HEK293 (cell line): ENCODE measurements around the gene CYP4F2.

Experiments used
- CTCF ChIA-PET: fragments of 350-600 bp; formaldehyde crosslinking; extraction: SDS; loops from one replicate; lab custom pipeline; 2021; ENCODE audit warnings: antibody characterized with exemption; lab: Yijun Ruan, JAX
- POLR2A ChIA-PET: fragments of 300-600 bp; formaldehyde crosslinking; extraction: SDS; loops from one replicate; lab custom pipeline; 2020; ENCODE audit warnings: antibody characterized with exemption, inconsistent platforms; lab: Yijun Ruan, JAX
- H3K27ac ChIP-seq: fragments of 200-500 bp; sonication (Bioruptor generic); 2 replicates; pipeline ENCODE4 v1.5.1; 2014; ENCODE audit warnings: low read depth, low read length, control low read depth, inconsistent platforms; ENCODE audit errors: extremely low read depth
- H3K36me3 ChIP-seq, 2 experiments: fragments of 200-500 bp in 1 of 2; sonication (Bioruptor generic) in 1 of 2; 1 replicate in 1 of 2; 2 replicates in 1 of 2; pipeline ENCODE4 v1.5.1; 2014 to 2017; ENCODE audit warnings: inconsistent platforms in 2 of 2, low read length in 2 of 2; ENCODE audit not compliant: control insufficient read depth in 2 of 2, insufficient read depth in 1 of 2
- H3K4me1 ChIP-seq: fragments of 200-500 bp; sonication (Bioruptor generic); 2 replicates; pipeline ENCODE4 v1.5.1; 2014; ENCODE audit warnings: mild to moderate bottlenecking, low read length, inconsistent platforms; ENCODE audit not compliant: control insufficient read depth, insufficient read depth
- H3K4me3 ChIP-seq: 2 replicates; pipeline ENCODE4 v1.5.1; 2011; ENCODE audit warnings: low read depth, mild to moderate bottlenecking, control low read depth, low read length, moderate library complexity
- H3K9me3 ChIP-seq: fragments of 200-500 bp; sonication (Bioruptor generic); 2 replicates; pipeline ENCODE4 v1.5.1; 2014; ENCODE audit warnings: low read depth, low read length, inconsistent platforms; ENCODE audit not compliant: control insufficient read depth, insufficient read depth
- ATF2 ChIP-seq: fragments of 450-650 bp; formaldehyde crosslinking; IDR thresholded peaks from 2 replicates; pipeline ENCODE4 v1.5.1; 2016; ENCODE audit warnings: missing biosample characterization, missing genetic modification characterization, low read depth
- HOXD13 ChIP-seq: sonication (generic); formaldehyde crosslinking; IDR thresholded peaks from 2 replicates; pipeline ENCODE4 v1.8.0; 2022; ENCODE audit warnings: missing genetic modification reagents, borderline replicate concordance
- RBAK ChIP-seq: fragments of 450-650 bp; formaldehyde crosslinking; IDR thresholded peaks from 2 replicates; pipeline ENCODE4 v1.5.1; 2016; ENCODE audit warnings: missing biosample characterization, missing genetic modification characterization
- ZBTB20 ChIP-seq: fragments of 450-650 bp; formaldehyde crosslinking; IDR thresholded peaks from 2 replicates; pipeline ENCODE4 v1.5.1; 2016; ENCODE audit warnings: missing biosample characterization, missing genetic modification characterization
- ZBTB21 ChIP-seq: fragments of 450-650 bp; formaldehyde crosslinking; IDR thresholded peaks from 2 replicates; pipeline ENCODE4 v1.5.1; 2017; ENCODE audit warnings: missing biosample characterization, missing genetic modification characterization
- ZFHX2 ChIP-seq: fragments of 450-650 bp; formaldehyde crosslinking; conservative IDR thresholded peaks from 2 replicates; pipeline ENCODE4 v1.5.1; 2016; ENCODE audit warnings: missing biosample characterization, missing genetic modification characterization
- ZNF10 ChIP-seq: fragments of 450-650 bp; formaldehyde crosslinking; IDR thresholded peaks from 2 replicates; pipeline ENCODE4 v1.5.1; 2017; ENCODE audit warnings: missing biosample characterization, missing genetic modification characterization
- ZNF266 ChIP-seq: fragments of 450-650 bp; formaldehyde crosslinking; IDR thresholded peaks from 2 replicates; pipeline ENCODE4 v1.5.1; 2016; ENCODE audit warnings: missing biosample characterization, missing genetic modification characterization, low read depth
- ZNF311 ChIP-seq: fragments of 450-650 bp; formaldehyde crosslinking; IDR thresholded peaks from 2 replicates; pipeline ENCODE4 v1.5.1; 2017; ENCODE audit warnings: missing biosample characterization, missing genetic modification characterization, borderline replicate concordance
- ZNF335 ChIP-seq: fragments of 450-650 bp; formaldehyde crosslinking; conservative IDR thresholded peaks from 2 replicates; pipeline ENCODE4 v1.5.1; 2016; ENCODE audit warnings: missing biosample characterization, missing genetic modification characterization
- ZNF600 ChIP-seq: fragments of 450-650 bp; formaldehyde crosslinking; IDR thresholded peaks from 2 replicates; pipeline ENCODE4 v1.5.1; 2016; ENCODE audit warnings: missing biosample characterization, missing genetic modification characterization
- ZNF658 ChIP-seq: fragments of 450-650 bp; formaldehyde crosslinking; IDR thresholded peaks from 2 replicates; pipeline ENCODE4; 2016; ENCODE audit warnings: missing biosample characterization, missing genetic modification characterization
- ZNF777 ChIP-seq: fragments of 450-650 bp; formaldehyde crosslinking; IDR thresholded peaks from 2 replicates; pipeline ENCODE4 v1.5.1; 2017; ENCODE audit warnings: missing biosample characterization, missing genetic modification characterization, borderline replicate concordance
- ZNF791 ChIP-seq: fragments of 450-650 bp; formaldehyde crosslinking; IDR thresholded peaks from 2 replicates; pipeline ENCODE4 v1.5.1; 2016; ENCODE audit warnings: missing biosample characterization, missing genetic modification characterization
- ZSCAN18 ChIP-seq: fragments of 450-650 bp; formaldehyde crosslinking; IDR thresholded peaks from 2 replicates; pipeline ENCODE4 v1.5.1; 2016; ENCODE audit warnings: missing biosample characterization, missing genetic modification characterization
- TF ChIP-seq, protein P1 (sequence below): fragments of 450-650 bp; formaldehyde crosslinking; IDR thresholded peaks from 2 replicates; pipeline ENCODE4 v1.5.1; 2016; ENCODE audit warnings: missing biosample characterization, missing genetic modification characterization

The CYP4F2 gene

GRCh38 chr19:15913830-15914229, 16.0 kb upstream of the CYP4F2 start:
- Histone ChIP-seq H3K4me1 (no peaks in the 10 kb centered on the region), H3K36me3 (no peaks in the 10 kb centered on the region), H3K4me3 (no peak overlapping the region)
- CTCF ChIA-PET: no interaction called here
- POLR2A ChIA-PET: no interaction called here
- TF ChIP-seq, protein P1, sequence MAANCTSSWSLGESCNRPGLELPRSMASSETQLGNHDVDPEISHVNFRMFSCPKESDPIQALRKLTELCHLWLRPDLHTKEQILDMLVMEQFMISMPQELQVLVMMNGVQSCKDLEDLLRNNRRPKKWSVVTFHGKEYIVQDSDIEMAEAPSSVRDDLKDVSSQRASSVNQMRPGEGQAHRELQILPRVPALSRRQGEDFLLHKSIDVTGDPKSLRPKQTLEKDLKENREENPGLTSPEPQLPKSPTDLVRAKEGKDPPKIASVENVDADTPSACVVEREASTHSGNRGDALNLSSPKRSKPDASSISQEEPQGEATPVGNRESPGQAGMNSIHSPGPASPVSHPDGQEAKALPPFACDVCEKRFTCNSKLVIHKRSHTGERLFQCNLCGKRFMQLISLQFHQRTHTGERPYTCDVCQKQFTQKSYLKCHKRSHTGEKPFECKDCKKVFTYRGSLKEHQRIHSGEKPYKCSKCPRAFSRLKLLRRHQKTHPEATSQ (tag by site-specific recombination): no peak
- TF ChIP-seq, all 188 proteins: peak for 0
- Histone ChIP-seq H3K9me3 (no peaks in the 10 kb centered on the region), H3K27ac (no peak overlapping the region)

- Histone ChIP-seq H3K36me3 (no peaks in the 10 kb centered on the region), H3K27ac (no peak overlapping the region), H3K9me3 (no peaks in the 10 kb centered on the region), H3K4me1 (no peaks in the 10 kb centered on the region), H3K4me3 (no peak overlapping the region)
- ChIA-PET POLR2A (no interaction called here), CTCF (no interaction called here)
- TF ChIP-seq ZSCAN18 (tag by site-specific recombination): no peak
- TF ChIP-seq ZBTB21 (tag by site-specific recombination): no peak
- TF ChIP-seq ZNF791 (tag by site-specific recombination): no peak
- TF ChIP-seq ATF2 (tag by site-specific recombination): no peak
- no peak for TF ChIP-seq ZNF311 (tag by site-specific recombination)
- TF ChIP-seq HOXD13 (CRISPR knock-in tag): no peak
- TF ChIP-seq RBAK: no peak
- no peak for TF ChIP-seq ZNF658
- no peak for TF ChIP-seq ZFHX2 (tag by site-specific recombination)
- TF ChIP-seq ZNF266: no peak
- no peak for TF ChIP-seq ZNF10 (tag by site-specific recombination)
- no peak for TF ChIP-seq ZNF600 (tag by site-specific recombination)
These were observed 15.5 kb upstream of the CYP4F2 start for GRCh38 chr19:15913384-15913783.

- ChIA-PET CTCF (interaction anchor here (0.7 to 1.0 kb wide), 2 partner anchors 75 to 152 kb away, joined by 3 read pairs; no protein-coding TSS in a partner anchor), POLR2A (no interaction called here)
- H3K4me3 ChIP-seq: no peak overlapping the region
- no peaks in the 10 kb centered on the region for H3K9me3 ChIP-seq
- no peak overlapping the region for H3K27ac ChIP-seq
- 0 out of 2 replicates have a peak, but pooled peaks have one; percentile 18 for TF ChIP-seq ZNF335
- no peak for TF ChIP-seq ZBTB20 (tag by site-specific recombination)
- no peak for TF ChIP-seq ZNF777 (tag by site-specific recombination)
- H3K36me3 ChIP-seq: no peaks in the 10 kb centered on the region
- H3K4me1 ChIP-seq: no peaks in the 10 kb centered on the region
These were observed 13.8 kb upstream of the CYP4F2 start for GRCh38 chr19:15911599-15912235.
